ENCODE results near the gene NTRK2. TPM values are rescaled to one million over a fixed set of nuclear protein-coding genes. Genes with fewer than 3 reads are reported as not detected.

The NTRK2 gene
- total RNA-seq, 1 donor from 2014 or later, result 26.6 TPM

DNA sequence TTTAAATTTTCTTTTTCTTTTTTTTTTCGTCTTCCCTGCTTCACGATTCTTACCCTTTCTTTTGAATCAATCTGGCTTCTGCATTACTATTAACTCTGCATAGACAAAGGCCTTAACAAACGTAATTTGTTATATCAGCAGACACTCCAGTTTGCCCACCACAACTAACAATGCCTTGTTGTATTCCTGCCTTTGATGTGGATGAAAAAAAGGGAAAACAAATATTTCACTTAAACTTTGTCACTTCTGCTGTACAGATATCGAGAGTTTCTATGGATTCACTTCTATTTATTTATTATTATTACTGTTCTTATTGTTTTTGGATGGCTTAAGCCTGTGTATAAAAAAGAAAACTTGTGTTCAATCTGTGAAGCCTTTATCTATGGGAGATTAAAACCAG is 352.2 kb downstream of the NTRK2 start:
- Histone ChIP-seq H3K4me1 (ENCODE audit: control insufficient read depth in 3 of 3, insufficient read depth in 3 of 3, low read length in 3 of 3) (no peaks in the 10 kb centered on the region), H3K9me3 (ENCODE audit: control insufficient read depth in 3 of 3, low read length in 3 of 3) (no peaks in the 10 kb centered on the region), H3K36me3 (ENCODE audit: control insufficient read depth in 3 of 3, insufficient read depth in 3 of 3, low read length in 3 of 3) (no peaks in the 10 kb centered on the region), H3K27ac (ENCODE audit: low read depth, low read length) (no peak overlapping the region), H3K27me3 (ENCODE audit: control insufficient read depth in 3 of 3, insufficient read depth in 3 of 3, low read length in 3 of 3) (no peaks in the 10 kb centered on the region), H3K9ac (ENCODE audit: low read depth in 1 of 3, low read length in 3 of 3) (no peak overlapping the region), H3K4me3 (ENCODE audit: low read length in 3 of 3) (no peak overlapping the region)

DNA sequence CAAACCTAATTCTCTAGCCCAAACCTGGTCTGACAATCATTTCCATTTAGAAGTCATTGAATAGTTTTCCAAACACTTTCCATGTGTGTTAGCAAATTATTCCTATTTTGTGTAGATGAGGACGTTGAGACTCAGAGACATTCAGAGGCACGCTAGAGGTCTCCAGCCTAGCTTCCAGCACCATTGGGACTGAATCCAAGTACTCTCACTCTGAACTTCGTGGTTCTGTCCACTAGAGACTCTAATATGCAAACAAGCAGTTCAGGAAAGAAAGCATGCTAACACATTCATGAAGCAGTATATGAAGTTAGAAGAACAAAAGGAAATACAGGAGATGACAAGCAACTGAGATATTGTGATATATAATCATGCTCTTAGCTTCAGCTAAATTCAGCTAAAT is 354.8 kb downstream of the NTRK2 start:
- Histone ChIP-seq H3K27me3 (ENCODE audit: control insufficient read depth in 3 of 3, insufficient read depth in 3 of 3, low read length in 3 of 3) (no peaks in the 10 kb centered on the region), H3K4me1 (ENCODE audit: control insufficient read depth in 3 of 3, insufficient read depth in 3 of 3, low read length in 3 of 3) (no peaks in the 10 kb centered on the region), H3K27ac (ENCODE audit: low read depth, low read length) (no peak overlapping the region), H3K4me3 (ENCODE audit: low read length in 3 of 3) (no peak overlapping the region), H3K36me3 (ENCODE audit: control insufficient read depth in 3 of 3, insufficient read depth in 3 of 3, low read length in 3 of 3) (no peaks in the 10 kb centered on the region), H3K9me3 (ENCODE audit: control insufficient read depth in 3 of 3, low read length in 3 of 3) (no peaks in the 10 kb centered on the region), H3K9ac (ENCODE audit: low read depth in 1 of 3, low read length in 3 of 3) (no peak overlapping the region)

DNA sequence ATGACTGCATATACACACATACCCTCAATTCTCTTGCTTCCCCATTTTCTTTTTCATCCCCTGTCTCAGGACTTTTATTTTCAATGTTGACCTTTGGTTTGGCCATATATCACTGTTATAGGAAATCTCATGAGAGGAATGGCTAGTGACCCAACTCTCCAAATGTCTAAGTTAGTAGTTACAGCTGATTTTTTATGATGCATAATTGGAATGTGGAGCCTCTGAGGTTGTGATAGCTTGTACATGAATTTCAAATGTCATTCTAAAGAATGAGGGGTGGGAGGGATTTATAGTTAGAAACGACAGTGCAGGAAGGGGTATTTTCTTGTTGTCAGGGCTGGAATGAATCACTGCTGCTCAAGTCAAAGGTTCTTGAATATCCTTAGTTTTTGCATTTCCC is 356.1 kb downstream of the NTRK2 start:
- Histone ChIP-seq H3K27ac (ENCODE audit: low read depth, low read length) (no peak overlapping the region), H3K9ac (ENCODE audit: low read depth in 1 of 3, low read length in 3 of 3) (no peak overlapping the region), H3K9me3 (ENCODE audit: control insufficient read depth in 3 of 3, low read length in 3 of 3) (peaks cover 0 to 4% (median 0%) of the 10 kb centered on the region in 3 donors), H3K27me3 (ENCODE audit: control insufficient read depth in 3 of 3, insufficient read depth in 3 of 3, low read length in 3 of 3) (no peaks in the 10 kb centered on the region), H3K36me3 (ENCODE audit: control insufficient read depth in 3 of 3, insufficient read depth in 3 of 3, low read length in 3 of 3) (no peaks in the 10 kb centered on the region), H3K4me1 (ENCODE audit: control insufficient read depth in 3 of 3, insufficient read depth in 3 of 3, low read length in 3 of 3) (no peaks in the 10 kb centered on the region), H3K4me3 (ENCODE audit: low read length in 3 of 3) (no peak overlapping the region)

DNA sequence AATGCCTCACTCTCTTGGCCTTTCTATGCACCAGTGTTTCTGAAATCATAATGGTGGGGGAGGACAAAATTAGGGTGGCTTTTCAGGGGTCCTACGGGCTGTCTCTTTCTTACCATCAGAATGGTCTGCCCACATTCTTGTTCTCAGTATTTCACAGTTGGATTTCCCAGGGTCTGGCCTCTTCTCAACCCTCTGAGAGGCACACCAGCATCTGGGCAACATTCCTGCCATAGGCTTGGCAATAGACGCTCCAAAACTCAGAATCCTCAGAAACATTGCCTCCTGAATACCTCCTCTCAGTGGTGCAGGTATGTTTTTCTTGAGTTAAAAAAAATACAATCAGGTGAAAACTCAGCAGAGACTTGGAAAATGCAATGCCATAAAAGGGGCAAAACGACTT is 358.3 kb downstream of the NTRK2 start:
- Histone ChIP-seq H3K9me3 (ENCODE audit: control insufficient read depth in 3 of 3, low read length in 3 of 3) (peaks cover 0 to 4% (median 0%) of the 10 kb centered on the region in 3 donors), H3K4me1 (ENCODE audit: control insufficient read depth in 3 of 3, insufficient read depth in 3 of 3, low read length in 3 of 3) (no peaks in the 10 kb centered on the region), H3K9ac (ENCODE audit: low read depth in 1 of 3, low read length in 3 of 3) (no peak overlapping the region), H3K36me3 (ENCODE audit: control insufficient read depth in 3 of 3, insufficient read depth in 3 of 3, low read length in 3 of 3) (no peaks in the 10 kb centered on the region), H3K27me3 (ENCODE audit: control insufficient read depth in 3 of 3, insufficient read depth in 3 of 3, low read length in 3 of 3) (no peaks in the 10 kb centered on the region), H3K27ac (ENCODE audit: low read depth, low read length) (no peak overlapping the region), H3K4me3 (ENCODE audit: low read length in 3 of 3) (no peak overlapping the region)

DNA sequence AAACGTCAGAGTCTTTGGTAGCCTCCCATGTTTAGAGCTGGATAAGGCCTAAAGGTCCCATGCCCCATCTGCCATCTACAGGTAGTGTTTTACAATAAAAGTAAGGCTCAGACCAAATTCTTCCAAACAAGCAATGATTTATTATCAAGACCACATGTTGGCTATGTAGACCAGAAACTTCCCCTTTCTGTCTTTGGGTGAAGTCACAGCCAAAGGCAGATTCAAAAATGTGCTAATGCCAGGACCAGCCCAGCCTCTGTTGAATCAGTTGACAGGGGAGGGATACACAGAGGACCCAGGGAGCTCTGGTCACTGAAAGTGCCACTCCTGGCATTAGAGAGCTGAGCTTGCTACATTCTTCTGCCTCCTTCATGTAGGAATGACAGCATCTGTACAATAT is 360.8 kb downstream of the NTRK2 start:
- H3K4me3 ChIP-seq (ENCODE audit: low read length in 3 of 3), result no peak overlapping the region
- peaks cover 0 to 4% (median 0%) of the 10 kb centered on the region in 3 donors for H3K9me3 ChIP-seq (ENCODE audit: control insufficient read depth in 3 of 3, low read length in 3 of 3)
- no peak overlapping the region for H3K9ac ChIP-seq (ENCODE audit: low read depth in 1 of 3, low read length in 3 of 3)
- H3K4me1 ChIP-seq (ENCODE audit: control insufficient read depth in 3 of 3, insufficient read depth in 3 of 3, low read length in 3 of 3), result no peaks in the 10 kb centered on the region
- H3K36me3 ChIP-seq (ENCODE audit: control insufficient read depth in 3 of 3, insufficient read depth in 3 of 3, low read length in 3 of 3), result no peaks in the 10 kb centered on the region
- H3K27ac ChIP-seq (ENCODE audit: low read depth, low read length), result no peak overlapping the region
- no peaks in the 10 kb centered on the region for H3K27me3 ChIP-seq (ENCODE audit: control insufficient read depth in 3 of 3, insufficient read depth in 3 of 3, low read length in 3 of 3)

DNA sequence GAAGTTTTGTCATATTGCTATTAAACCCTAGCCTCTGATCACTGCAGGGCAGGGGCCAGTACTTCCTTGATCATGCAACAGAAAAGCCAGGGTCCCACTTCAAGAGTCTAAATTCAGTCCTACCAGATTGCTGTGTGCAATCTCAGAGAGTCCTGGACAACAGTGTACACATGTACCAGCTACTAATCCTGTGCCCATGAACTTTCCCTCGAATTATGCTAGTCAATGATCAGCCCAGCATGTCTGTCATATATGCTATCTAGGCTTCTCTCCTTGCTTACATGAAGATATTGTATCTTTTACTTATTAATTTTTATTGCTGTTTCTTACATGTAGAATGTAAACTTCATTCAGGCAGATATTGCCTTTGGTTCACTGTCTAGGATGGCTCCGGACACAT is 367.0 kb downstream of the NTRK2 start:
- H3K4me1 ChIP-seq (ENCODE audit: control insufficient read depth in 3 of 3, insufficient read depth in 3 of 3, low read length in 3 of 3), result no peaks in the 10 kb centered on the region
- H3K27me3 ChIP-seq (ENCODE audit: control insufficient read depth in 3 of 3, insufficient read depth in 3 of 3, low read length in 3 of 3), result no peaks in the 10 kb centered on the region
- H3K27ac ChIP-seq (ENCODE audit: low read depth, low read length), result no peak overlapping the region
- H3K9me3 ChIP-seq (ENCODE audit: control insufficient read depth in 3 of 3, low read length in 3 of 3), result no peaks in the 10 kb centered on the region
- no peak overlapping the region for H3K9ac ChIP-seq (ENCODE audit: low read depth in 1 of 3, low read length in 3 of 3)
- no peaks in the 10 kb centered on the region for H3K36me3 ChIP-seq (ENCODE audit: control insufficient read depth in 3 of 3, insufficient read depth in 3 of 3, low read length in 3 of 3)
- no peak overlapping the region for H3K4me3 ChIP-seq (ENCODE audit: low read length in 3 of 3)

DNA sequence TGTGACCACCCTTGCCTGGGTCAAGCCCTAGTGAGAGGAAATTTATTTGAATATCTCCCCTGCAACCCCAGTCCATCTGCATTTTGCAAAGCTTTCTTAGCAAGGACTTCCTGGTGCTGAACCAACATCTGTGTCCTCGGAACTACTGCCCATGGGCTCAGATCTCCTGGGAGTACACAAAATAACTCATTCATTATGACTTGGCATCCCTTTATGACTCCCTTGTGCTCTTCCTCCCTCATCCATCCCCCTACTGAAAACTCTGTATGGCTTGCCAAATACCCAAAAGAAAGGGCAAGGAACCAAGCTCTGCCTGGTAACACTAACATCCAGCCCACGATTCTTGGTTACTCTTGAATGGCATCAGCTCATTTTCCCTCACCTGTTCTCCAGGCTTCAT is 368.5 kb downstream of the NTRK2 start:
- H3K9me3 ChIP-seq (ENCODE audit: control insufficient read depth in 3 of 3, low read length in 3 of 3), result no peaks in the 10 kb centered on the region
- no peaks in the 10 kb centered on the region for H3K36me3 ChIP-seq (ENCODE audit: control insufficient read depth in 3 of 3, insufficient read depth in 3 of 3, low read length in 3 of 3)
- H3K4me1 ChIP-seq (ENCODE audit: control insufficient read depth in 3 of 3, insufficient read depth in 3 of 3, low read length in 3 of 3), result no peaks in the 10 kb centered on the region
- H3K27ac ChIP-seq (ENCODE audit: low read depth, low read length), result no peak overlapping the region
- H3K4me3 ChIP-seq (ENCODE audit: low read length in 3 of 3), result no peak overlapping the region
- H3K27me3 ChIP-seq (ENCODE audit: control insufficient read depth in 3 of 3, insufficient read depth in 3 of 3, low read length in 3 of 3), result no peaks in the 10 kb centered on the region
- no peak overlapping the region for H3K9ac ChIP-seq (ENCODE audit: low read depth in 1 of 3, low read length in 3 of 3)

DNA sequence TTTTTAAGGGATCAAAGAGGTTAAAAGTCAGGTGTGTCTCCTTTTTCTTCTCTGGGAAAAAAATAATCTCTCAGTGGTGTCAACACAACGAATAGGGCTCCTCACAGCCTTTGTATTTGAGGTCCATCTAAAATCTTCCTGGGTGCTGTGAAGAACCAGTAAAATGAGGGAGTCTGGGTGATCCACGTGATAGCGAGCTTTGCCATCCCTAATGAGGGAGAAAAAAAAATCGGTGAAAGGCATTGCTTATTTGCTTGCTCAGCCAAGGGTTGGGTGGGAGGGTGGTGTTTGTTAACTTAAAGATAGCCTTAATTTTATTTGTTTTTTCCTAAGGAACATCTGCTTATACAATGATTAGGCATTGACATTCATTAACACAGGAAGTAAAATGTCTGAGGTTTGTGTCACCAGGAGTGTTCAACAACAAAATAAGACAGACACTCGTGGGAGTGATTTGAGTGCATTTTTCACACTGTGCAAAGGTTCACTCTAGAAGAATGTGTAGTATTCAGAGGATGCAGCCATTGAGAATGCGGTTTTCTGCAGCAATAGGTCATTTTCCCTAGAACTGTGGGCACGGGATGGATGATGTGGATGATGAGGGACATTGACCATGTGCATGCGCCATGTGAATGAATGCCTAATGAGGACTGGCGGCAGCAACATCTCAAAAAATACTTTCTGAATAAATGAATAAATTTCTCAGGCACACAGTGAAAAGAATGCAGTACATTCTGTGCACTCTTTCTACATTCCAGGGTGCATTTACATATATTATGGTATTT is 369.5 kb downstream of the NTRK2 start:
- no peaks in the 10 kb centered on the region for H3K9me3 ChIP-seq (ENCODE audit: control insufficient read depth in 3 of 3, low read length in 3 of 3)
- no peaks in the 10 kb centered on the region for H3K36me3 ChIP-seq (ENCODE audit: control insufficient read depth in 3 of 3, insufficient read depth in 3 of 3, low read length in 3 of 3)
- H3K27me3 ChIP-seq (ENCODE audit: control insufficient read depth in 3 of 3, insufficient read depth in 3 of 3, low read length in 3 of 3), result no peaks in the 10 kb centered on the region
- H3K9ac ChIP-seq (ENCODE audit: low read depth in 1 of 3, low read length in 3 of 3), result no peak overlapping the region
- H3K4me3 ChIP-seq (ENCODE audit: low read length in 3 of 3), result no peak overlapping the region
- H3K27ac ChIP-seq (ENCODE audit: low read depth, low read length), result no peak overlapping the region
- no peaks in the 10 kb centered on the region for H3K4me1 ChIP-seq (ENCODE audit: control insufficient read depth in 3 of 3, insufficient read depth in 3 of 3, low read length in 3 of 3)

DNA sequence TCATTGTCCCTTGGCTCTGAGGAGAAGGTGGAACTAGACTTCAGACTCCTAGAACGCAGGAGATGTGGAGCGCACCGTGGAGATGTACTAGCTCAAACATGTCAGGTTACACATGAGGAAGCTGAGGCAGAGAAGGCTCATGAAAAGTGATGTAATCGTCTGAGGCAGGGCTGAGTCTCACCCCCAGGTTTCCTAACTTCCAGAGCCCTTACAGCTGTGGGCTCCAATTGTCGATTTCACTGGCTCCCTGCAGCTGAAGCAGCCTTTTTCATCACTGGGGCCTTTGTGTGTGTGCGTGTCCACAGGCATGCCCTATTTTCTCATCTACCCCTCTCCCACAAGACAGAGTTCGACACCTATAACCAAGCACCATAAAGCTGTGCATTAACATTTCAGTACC is 370.6 kb downstream of the NTRK2 start:
- Histone ChIP-seq H3K9ac (ENCODE audit: low read depth in 1 of 3, low read length in 3 of 3) (no peak overlapping the region), H3K4me3 (ENCODE audit: low read length in 3 of 3) (no peak overlapping the region), H3K27me3 (ENCODE audit: control insufficient read depth in 3 of 3, insufficient read depth in 3 of 3, low read length in 3 of 3) (no peaks in the 10 kb centered on the region), H3K27ac (ENCODE audit: low read depth, low read length) (no peak overlapping the region), H3K36me3 (ENCODE audit: control insufficient read depth in 3 of 3, insufficient read depth in 3 of 3, low read length in 3 of 3) (no peaks in the 10 kb centered on the region), H3K9me3 (ENCODE audit: control insufficient read depth in 3 of 3, low read length in 3 of 3) (no peaks in the 10 kb centered on the region), H3K4me1 (ENCODE audit: control insufficient read depth in 3 of 3, insufficient read depth in 3 of 3, low read length in 3 of 3) (no peaks in the 10 kb centered on the region)

DNA sequence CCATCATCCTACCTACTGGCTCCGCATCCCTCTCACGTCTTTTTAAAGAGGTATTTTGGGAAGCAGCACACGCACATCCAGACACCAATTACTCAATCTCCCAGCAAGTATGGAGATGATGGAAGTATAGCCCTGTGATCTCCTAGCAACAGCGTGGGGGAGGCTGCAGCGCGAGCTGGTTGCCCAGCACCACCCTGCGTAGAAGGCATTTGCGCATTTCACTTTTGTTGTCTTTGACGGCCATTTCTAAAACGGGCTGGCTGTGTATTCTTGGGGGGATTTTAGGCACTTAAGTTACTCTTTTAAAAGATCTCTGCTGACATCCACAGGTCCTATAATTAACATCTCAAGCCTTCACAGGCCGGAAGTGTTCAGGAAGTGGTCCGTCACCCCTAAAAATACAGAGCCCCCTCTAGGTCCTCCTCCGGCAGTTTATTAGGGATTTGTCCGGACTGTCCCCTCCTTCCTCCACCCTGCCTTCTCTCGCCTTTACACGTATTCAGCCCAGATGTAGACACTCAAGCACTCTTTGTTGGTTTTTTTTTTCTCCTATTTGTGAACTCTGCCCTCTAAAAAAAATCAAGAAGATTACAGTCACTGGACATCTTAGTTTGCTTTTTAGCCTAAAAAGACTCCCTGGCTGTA is 371.4 kb downstream of the NTRK2 start:
- H3K9me3 ChIP-seq (ENCODE audit: control insufficient read depth in 3 of 3, low read length in 3 of 3), result no peaks in the 10 kb centered on the region
- H3K27ac ChIP-seq (ENCODE audit: low read depth, low read length), result no peak overlapping the region
- no peak overlapping the region for H3K4me3 ChIP-seq (ENCODE audit: low read length in 3 of 3)
- H3K4me1 ChIP-seq (ENCODE audit: control insufficient read depth in 3 of 3, insufficient read depth in 3 of 3, low read length in 3 of 3), result no peaks in the 10 kb centered on the region
- no peak overlapping the region for H3K9ac ChIP-seq (ENCODE audit: low read depth in 1 of 3, low read length in 3 of 3)
- no peaks in the 10 kb centered on the region for H3K36me3 ChIP-seq (ENCODE audit: control insufficient read depth in 3 of 3, insufficient read depth in 3 of 3, low read length in 3 of 3)
- H3K27me3 ChIP-seq (ENCODE audit: control insufficient read depth in 3 of 3, insufficient read depth in 3 of 3, low read length in 3 of 3), result no peaks in the 10 kb centered on the region
